ENCODE measurements around the gene STRAP. TPM values are rescaled to one million over a fixed set of nuclear protein-coding genes. Genes with fewer than 3 reads are reported as not detected.

STRAP gene
- total and polyA plus RNA-seq, 2 of the 13 experiments (the other 11 are each of a cell fraction or from before 2014, with no cell fraction given), result 66.9 to 118 TPM

- no peak for TF ChIP-seq ZNF782 (CRISPR knock-in tag; IDR thresholded peaks at IDR 0.05; ENCODE audit: borderline replicate concordance)
- no peak for TF ChIP-seq SOX6 (IDR thresholded peaks at IDR 0.05)
- TF ChIP-seq SOX6 (CRISPR knock-in tag; IDR thresholded peaks at IDR 0.05), result no peak
- TF ChIP-seq ZNF746 (CRISPR knock-in tag; IDR thresholded peaks at IDR 0.05), result 0 out of 2 replicates have a peak, but pooled peaks have one; percentile 59
- no peak for TF ChIP-seq TCF7L2 (IDR thresholded peaks at IDR 0.05; ENCODE audit: low read depth, low read length)
- no peak for TF ChIP-seq ZNF292 (CRISPR knock-in tag; IDR thresholded peaks at IDR 0.05; ENCODE audit: borderline replicate concordance, low read depth)
- TF ChIP-seq E2F5 (CRISPR knock-in tag; conservative IDR thresholded peaks at IDR 0.05), result peak; percentile 80
- no peak; the same call in 1 of the 2 replicates for TF ChIP-seq ZNF451 (CRISPR knock-in tag; IDR thresholded peaks at IDR 0.05)
- TF ChIP-seq LRRFIP1 (CRISPR knock-in tag; conservative IDR thresholded peaks at IDR 0.05), result no peak
- peak; percentile 88 for TF ChIP-seq PHF8 (CRISPR knock-in tag; IDR thresholded peaks at IDR 0.05)
- peak; percentile 81 for TF ChIP-seq ZNF891 (CRISPR knock-in tag; IDR thresholded peaks at IDR 0.05)
- 0 out of 4 replicates have a peak, but pooled peaks of 1 of the 2 experiments have one; percentile 18 for TF ChIP-seq KLF16 (CRISPR knock-in tag; IDR thresholded peaks at IDR 0.05)
- TF ChIP-seq SRF (IDR thresholded peaks at IDR 0.05; ENCODE audit: low read depth, low read length), result no peak
- no peak for TF ChIP-seq ZNF543 (CRISPR knock-in tag; IDR thresholded peaks at IDR 0.05)
- peak; percentile 71 for TF ChIP-seq MAX (IDR thresholded peaks at IDR 0.05)
- peak; percentile 65; the same call in 1 of the 2 replicates for TF ChIP-seq ZSCAN20 (CRISPR knock-in tag; IDR thresholded peaks at IDR 0.05; ENCODE audit: borderline replicate concordance)
- 0 out of 2 replicates have a peak, but pooled peaks have one; percentile 42 for TF ChIP-seq ZNF224 (CRISPR knock-in tag; IDR thresholded peaks at IDR 0.05)
- no peak for TF ChIP-seq ZNF335 (CRISPR knock-in tag; IDR thresholded peaks at IDR 0.05)
- no peak; the same call in 1 of the 2 replicates for TF ChIP-seq SOX5 (CRISPR knock-in tag; IDR thresholded peaks at IDR 0.05; ENCODE audit: borderline replicate concordance)
- TF ChIP-seq TBX2 (CRISPR knock-in tag; IDR thresholded peaks at IDR 0.05; ENCODE audit: borderline replicate concordance), result peak; percentile 55; the same call in 1 of the 2 replicates
- no peak for TF ChIP-seq NCOA5 (CRISPR knock-in tag; IDR thresholded peaks at IDR 0.05)
- peak; percentile 84; the same call in 1 of the 2 replicates for TF ChIP-seq NFKB2 (CRISPR knock-in tag; IDR thresholded peaks at IDR 0.05; ENCODE audit: borderline replicate concordance)
- TF ChIP-seq ASH2L (IDR thresholded peaks at IDR 0.05; ENCODE audit: insufficient read length, low read depth, low read length), result peak; percentile 76
- no peak; the same call in 1 of the 2 replicates for TF ChIP-seq ZNF414 (CRISPR knock-in tag; IDR thresholded peaks at IDR 0.05)
- TF ChIP-seq MIER2 (CRISPR knock-in tag; IDR thresholded peaks at IDR 0.05), result no peak
Observed at GRCh38 chr12:15910864-15911721, 28.9 kb downstream of the STRAP start, which contains the start of gene DERA (continued).

Data from HepG2 (cell line).